GM21390 (cell line): ENCODE data around the gene PRCC.
"Not testable (repeated sequence)": the region's sequence is repeated elsewhere in the genome, so short reads cannot be mapped to it uniquely, and the experiment has no call there.

Source experiments
- ATAC-seq: cut with Tn5 transposase; IDR thresholded peaks from one replicate; pipeline ENCODE4 v1.9.1; 2021; ENCODE audit not compliant: unreplicated experiment

PRCC gene

DNA sequence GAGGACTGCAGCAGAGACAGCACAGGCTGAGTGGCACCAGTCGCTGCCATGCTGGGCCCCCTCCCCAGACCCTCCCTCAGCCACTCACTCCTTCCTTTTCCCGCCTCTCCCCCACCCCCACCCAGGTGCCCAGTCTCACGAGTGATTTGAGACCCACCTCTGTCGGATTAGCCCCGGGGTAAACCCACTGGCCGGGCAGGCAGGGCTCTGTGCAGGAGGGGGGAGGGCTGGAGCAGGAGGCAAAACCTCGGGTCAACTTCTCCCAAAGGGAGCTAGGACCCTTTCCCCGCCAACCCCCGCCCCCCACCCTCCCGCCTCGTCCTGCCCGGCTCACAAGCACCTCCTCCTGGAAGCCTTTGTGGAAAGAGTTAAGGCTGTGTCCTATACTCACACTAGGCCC, 23.0 kb upstream of the PRCC start:
- no peak for ATAC-seq

DNA sequence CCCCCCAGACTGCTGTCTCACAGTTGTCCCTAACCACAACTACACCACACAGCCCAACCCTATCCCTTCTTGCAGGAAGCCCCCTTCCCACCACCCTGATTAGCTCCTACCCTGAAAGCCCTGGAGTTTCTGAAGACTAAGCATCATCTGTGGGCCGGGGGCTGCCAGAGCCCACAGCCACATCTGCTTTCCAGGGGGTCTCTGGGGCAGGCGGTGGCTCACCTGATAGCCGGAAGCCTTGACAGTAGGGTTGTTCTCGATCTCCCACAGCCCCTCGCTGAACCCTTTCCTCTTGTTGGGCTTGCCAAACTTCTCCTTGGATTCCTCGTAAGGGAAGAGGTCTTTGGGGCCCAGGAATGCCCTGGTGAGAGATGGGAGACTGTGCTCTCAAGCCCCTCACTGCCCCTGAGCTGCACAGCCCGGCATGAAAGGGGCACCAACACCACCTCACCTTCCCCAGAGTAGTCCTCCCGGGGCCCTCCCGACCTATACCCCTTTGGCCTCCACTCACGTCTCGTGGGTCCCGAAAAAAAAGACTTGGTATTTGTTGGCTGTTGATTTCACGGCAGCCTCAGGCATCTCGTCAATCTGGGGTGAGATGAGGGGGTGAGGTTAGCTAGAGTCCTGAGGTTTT, 22.4 kb upstream of the PRCC start:
- ATAC-seq = no peak

GRCh38 chr1:156745881-156746280, 21.5 kb upstream of the PRCC start:
- ATAC-seq = no peak

DNA sequence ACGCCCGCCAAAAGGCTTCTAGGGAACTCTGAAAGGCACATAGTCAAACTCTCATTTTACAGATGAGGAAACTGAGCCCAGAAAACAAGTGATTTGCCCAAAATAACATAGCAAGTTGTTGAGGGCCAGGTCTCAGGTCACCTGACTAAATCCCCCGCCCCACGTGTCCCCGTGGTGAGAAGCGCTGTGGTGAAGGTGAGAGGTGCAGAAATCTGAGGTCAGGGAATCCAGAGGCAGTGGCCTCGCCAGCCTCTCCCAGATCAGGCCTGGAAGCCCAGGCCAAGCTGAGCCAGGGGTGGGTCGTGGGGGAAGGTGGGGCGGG, 21.0 kb upstream of the PRCC start:
- no peak for ATAC-seq

GRCh38 chr1:156746728-156747631, 20.4 kb upstream of the PRCC start:
- ATAC-seq = no peak

- no peak for ATAC-seq
These were observed 19.3 kb upstream of the PRCC start for GRCh38 chr1:156747742-156748669.

- no peak for ATAC-seq
These were observed 18.5 kb upstream of the PRCC start for GRCh38 chr1:156748670-156749418.

- ATAC-seq = no peak
These were observed 17.8 kb upstream of the PRCC start for GRCh38 chr1:156749419-156750118.

DNA sequence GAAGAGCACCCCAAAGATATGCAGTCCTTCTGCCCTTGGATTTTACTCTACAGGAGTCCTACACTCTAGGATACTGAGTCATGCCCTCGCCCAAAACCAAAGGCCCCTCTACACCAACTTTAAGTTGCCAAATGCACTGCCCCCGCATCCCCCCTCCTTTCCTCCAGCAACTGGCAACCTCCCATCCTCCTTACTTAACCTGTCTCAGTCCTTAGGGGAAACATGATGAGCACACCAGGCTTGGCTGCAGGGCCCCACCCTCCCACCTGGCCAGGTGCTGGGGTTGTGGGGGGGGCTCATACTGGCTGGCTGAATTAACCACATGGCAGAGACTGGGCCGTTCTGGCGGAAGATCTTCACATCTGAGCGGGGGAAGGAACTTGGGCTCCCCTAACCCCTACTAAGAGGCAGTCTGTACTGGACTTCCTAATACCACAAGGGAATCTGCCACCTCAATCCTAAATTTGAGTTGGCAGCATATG, 17.1 kb upstream of the PRCC start:
- no peak for ATAC-seq

GRCh38 chr1:156750711-156751450, 16.5 kb upstream of the PRCC start:
- no peak for ATAC-seq

GRCh38 chr1:156751451-156751756, 15.9 kb upstream of the PRCC start, which contains the start of gene HDGF:
HDGF (minus strand) TSS chr1:156751675; CDS start chr1:156751429, 246 bp downstream.
- no peak for ATAC-seq

- peak; percentile 53 for ATAC-seq
These were observed 15.4 kb upstream of the PRCC start for GRCh38 chr1:156751757-156752481.

DNA sequence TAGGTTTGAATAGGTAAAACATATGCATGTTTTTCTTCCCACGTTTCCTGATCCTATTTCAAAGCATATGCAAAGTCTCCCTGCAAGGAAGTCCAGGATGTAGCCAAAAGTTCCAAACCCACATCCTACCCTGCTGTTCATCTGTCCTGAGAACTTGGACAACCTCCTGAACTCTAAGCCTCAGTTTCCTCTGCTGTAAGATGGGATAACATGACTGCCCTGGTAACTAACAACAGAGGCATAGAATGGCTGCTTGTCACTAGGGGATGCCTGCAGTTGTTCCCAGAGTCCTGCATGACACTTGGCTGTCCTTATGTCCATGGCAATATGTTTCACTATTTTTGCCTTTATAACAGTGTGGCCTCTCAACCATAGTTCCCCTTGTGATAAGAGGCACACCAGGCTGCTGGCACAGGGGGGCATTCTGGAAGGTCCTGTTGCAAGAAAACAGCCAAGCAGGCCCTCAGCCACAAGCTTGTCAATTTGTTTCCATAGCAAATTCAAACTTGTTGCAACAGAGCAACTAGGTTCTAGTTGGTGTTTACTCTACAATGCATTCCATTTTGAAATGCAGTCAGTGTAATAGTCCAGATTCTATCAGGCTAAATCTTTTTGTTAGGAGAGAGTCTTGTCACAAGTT, 14.4 kb upstream of the PRCC start:
- no peak for ATAC-seq

- ATAC-seq = no peak
These were observed 13.1 kb upstream of the PRCC start for GRCh38 chr1:156754219-156754618.

DNA sequence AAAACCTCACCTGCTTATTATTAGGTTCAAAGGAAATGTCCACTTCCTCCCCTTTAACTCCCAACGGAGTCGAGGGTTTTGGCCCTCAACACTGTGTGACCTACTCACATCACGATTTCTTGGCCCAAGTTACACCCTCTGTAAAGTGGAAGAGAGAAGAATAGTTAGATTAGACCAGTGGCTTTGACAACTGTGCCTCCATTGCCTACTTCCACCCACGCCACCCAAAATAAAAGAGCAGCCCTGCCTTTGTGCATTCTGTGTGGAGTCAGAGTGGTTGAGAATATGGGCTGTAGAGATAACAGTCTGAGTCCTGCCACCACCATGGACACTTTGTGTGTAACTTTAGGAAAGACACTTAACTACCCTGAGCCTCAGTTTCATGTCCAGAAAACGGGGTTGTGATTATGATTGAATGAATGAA, 11.8 kb upstream of the PRCC start:
- no peak for ATAC-seq

DNA sequence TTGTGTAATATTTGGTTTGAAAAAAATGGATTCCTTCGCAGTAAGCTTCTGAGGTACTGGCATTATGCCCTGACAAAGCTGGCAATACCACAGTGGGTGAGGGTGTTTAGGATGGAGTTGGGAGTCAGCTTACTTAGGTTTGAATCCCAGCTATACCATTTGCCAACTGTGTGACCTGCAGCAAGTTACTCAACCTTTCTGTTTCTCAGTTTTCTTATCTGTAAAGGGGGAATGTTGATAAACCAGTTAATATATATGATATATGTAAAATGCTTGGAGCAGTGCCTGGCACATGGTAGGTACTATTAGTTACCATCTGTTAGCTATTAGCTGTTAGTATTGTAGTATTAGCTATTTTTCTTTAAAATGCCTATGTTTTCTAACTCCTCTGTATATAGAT, 11.0 kb upstream of the PRCC start:
- ATAC-seq = no peak

DNA sequence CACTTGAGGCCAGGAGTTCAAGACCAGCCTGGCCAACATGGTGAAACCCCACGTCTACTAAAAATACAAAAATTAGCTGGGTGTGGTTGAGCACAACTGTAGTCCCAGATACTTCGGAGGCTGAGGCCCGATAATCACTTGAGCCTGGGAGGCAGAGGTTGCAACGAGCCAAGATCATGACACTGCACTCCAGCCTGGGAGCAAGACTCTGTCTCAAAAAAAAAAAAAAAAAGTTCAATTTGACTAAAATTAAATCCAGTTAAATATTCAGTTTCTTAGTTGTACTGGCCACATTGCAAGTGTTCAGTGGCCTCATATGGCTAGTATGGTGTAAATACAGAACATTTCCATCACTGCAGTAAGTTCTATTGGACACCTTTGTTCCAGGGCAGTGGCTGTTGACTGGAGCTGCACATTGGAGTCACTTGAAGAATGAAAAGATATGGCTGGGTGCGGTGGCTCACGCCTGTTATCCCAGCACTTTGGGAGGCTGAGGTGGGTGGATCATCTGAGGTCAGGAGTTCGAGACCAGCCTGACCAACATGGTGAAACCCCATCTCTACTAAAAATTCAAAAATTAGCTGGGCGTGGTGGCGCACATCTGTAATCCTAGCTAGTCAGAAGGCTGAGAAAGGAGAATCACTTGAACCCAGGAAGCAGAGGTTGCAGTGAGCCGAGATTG, 9.6 kb upstream of the PRCC start:
- not testable (repeated sequence) for ATAC-seq
